Measurements from ENCODE around the gene FGD3.

DNA sequence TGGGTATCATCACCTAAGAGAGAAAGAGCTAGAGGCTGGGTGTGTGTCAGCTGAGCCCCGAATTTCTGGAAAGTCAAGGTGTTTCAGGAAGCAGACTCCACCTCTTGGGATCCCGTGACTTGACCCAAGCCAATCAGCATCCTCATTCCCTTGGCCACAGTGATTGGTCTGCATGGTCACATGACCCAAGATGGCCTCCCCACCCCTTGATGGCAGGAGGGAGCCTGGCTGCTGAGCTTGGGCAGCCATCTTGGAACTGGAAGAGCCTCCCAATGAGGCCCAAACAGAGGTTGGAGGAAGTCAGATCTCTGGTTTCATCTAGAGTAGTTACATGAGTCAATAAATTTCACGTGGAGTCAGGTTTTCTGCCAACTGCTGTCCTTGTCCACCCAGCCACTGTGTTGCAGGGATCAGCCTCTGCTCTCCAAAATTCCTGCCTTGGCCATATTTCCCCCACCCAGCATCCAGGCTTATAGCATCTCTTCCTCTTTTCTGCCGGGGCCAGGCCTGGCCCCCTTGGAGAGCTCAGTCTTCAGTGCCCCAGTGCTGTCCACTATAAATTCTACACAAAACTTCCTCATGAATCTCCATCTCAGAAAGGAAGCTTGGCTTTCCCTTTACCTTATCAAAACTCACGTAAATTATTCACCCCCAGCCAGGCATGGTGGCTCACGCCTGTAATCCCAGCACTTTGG, 93.9 kb downstream of the FGD3 start:
- TF ChIP-seq SP1 (IDR thresholded peaks at IDR 0.05), result no peak
- no peak for TF ChIP-seq TARDBP (IDR thresholded peaks at IDR 0.05)
- no peak for TF ChIP-seq FOXK2 (IDR thresholded peaks at IDR 0.05)
- no peak for TF ChIP-seq FOXM1 (IDR thresholded peaks at IDR 0.05; ENCODE audit: borderline replicate concordance)
- no peak for TF ChIP-seq NFRKB (IDR thresholded peaks at IDR 0.05)
- 0 out of 2 replicates have a peak, but pooled peaks have one; percentile 21 for TF ChIP-seq L3MBTL2 (conservative IDR thresholded peaks at IDR 0.05)
- no peak for TF ChIP-seq ELF4 (IDR thresholded peaks at IDR 0.05)
- TF ChIP-seq FOXA1 (IDR thresholded peaks at IDR 0.05), result no peak

All from HEK293T (cell line).